Measurements from ENCODE around the gene WWOX. TPM values are rescaled to one million over a fixed set of nuclear protein-coding genes. Genes with fewer than 3 reads are reported as not detected.
"Not testable (repeated sequence)": the region's sequence is repeated elsewhere in the genome, so short reads cannot be mapped to it uniquely, and the experiment has no call there.

The WWOX gene
- total and polyA plus RNA-seq, 2 donors (not counting 1 experiment from before 2014, with no cell fraction given) = 10.5 to 42.3 TPM

DNA sequence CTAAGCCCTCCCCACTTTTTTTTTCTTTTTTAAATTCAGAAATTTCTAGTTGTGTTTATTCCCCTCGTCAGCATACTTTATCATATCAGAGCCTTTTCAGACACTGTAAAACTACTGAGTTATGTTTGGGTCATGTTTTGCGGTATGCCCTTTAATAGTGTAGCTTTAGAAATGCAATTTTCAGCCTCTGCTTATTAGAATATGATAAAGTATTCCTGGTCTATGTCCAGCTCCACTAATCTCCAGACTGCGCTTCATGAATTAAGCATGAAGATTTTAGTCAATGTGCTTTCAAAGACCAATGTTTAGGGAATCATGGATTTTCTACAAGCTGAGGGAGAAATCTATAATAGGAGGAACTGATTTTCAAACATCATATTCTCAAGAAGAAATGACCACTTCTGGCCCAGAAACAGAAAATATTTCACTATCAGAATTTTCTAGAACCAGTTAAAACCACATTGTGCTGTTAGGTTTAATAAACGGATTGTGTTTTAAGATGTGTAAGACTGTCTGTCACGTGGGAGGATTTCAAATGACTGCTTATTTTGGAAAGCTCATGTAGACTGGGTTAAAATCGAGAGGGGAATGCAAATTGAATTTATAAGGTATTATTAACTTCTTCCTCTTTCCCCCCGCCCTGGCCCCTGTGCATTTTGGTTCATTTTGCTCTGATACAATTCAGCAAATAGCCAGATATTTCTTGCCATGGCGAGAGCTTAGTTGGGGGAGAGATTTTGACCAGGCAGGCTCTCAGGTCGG, 498.5 kb downstream of the WWOX start:
- no peak for ATAC-seq (ENCODE audit: low read depth)
- H3K4me3 ChIP-seq (ENCODE audit: control extremely low read depth in 1 of 5, extremely low read depth in 1 of 5, insufficient read depth in 1 of 5, low read depth in 2 of 5, low read length in 4 of 5) = no peak overlapping the region
- intact Hi-C loops (cut with micrococcal nuclease) = no loop called here
- no peak overlapping the region for H2AFZ ChIP-seq (ENCODE audit: insufficient read depth, low read depth, low read length, poor library complexity, severe bottlenecking)
- H3K4me2 ChIP-seq (replicated peaks; ENCODE audit: low read depth, low read length, poor library complexity, severe bottlenecking) = no peak overlapping the region
- Mint-ChIP-seq H3K9me3 (ENCODE audit: insufficient read depth) (no peaks in the 10 kb centered on the region), H3K27ac (no peak overlapping the region), H3K4me1 (peaks cover 7% of the 10 kb centered on the region), H3K27me3 (no peaks in the 10 kb centered on the region), H3K4me3 (no peak overlapping the region)
- H3K79me2 ChIP-seq (ENCODE audit: control insufficient read depth, insufficient read depth, low read length) = no peaks in the 10 kb centered on the region
- TF ChIP-seq EZH2 (IDR thresholded peaks at IDR 0.05; ENCODE audit: borderline replicate concordance, insufficient read depth, low read depth, low read length, poor library complexity, severe bottlenecking) = no peak
- TF ChIP-seq, protein P1, sequence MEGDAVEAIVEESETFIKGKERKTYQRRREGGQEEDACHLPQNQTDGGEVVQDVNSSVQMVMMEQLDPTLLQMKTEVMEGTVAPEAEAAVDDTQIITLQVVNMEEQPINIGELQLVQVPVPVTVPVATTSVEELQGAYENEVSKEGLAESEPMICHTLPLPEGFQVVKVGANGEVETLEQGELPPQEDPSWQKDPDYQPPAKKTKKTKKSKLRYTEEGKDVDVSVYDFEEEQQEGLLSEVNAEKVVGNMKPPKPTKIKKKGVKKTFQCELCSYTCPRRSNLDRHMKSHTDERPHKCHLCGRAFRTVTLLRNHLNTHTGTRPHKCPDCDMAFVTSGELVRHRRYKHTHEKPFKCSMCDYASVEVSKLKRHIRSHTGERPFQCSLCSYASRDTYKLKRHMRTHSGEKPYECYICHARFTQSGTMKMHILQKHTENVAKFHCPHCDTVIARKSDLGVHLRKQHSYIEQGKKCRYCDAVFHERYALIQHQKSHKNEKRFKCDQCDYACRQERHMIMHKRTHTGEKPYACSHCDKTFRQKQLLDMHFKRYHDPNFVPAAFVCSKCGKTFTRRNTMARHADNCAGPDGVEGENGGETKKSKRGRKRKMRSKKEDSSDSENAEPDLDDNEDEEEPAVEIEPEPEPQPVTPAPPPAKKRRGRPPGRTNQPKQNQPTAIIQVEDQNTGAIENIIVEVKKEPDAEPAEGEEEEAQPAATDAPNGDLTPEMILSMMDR (IDR thresholded peaks at IDR 0.05) = no peak
- CTCF ChIA-PET = no interaction called here
- no peak overlapping the region for H3K27ac ChIP-seq (ENCODE audit: low read length in 2 of 2)
- H3K9me3 ChIP-seq (ENCODE audit: control extremely low read depth in 1 of 3, control insufficient read depth in 2 of 3, insufficient read depth in 1 of 3, low read length in 2 of 3) = no peaks in the 10 kb centered on the region
- no peaks in the 10 kb centered on the region for H4K20me1 ChIP-seq (ENCODE audit: control insufficient read depth, insufficient read depth, low read length, poor library complexity, severe bottlenecking)
- no peaks in the 10 kb centered on the region for H3K36me3 ChIP-seq (replicated peaks in 1 of 2; ENCODE audit: control extremely low read depth in 1 of 2, control insufficient read depth in 1 of 2, extremely low read depth in 1 of 2, insufficient read depth in 2 of 2, low read length in 1 of 2)
- 55% methylated on average over 2 of the region's 9 CpGs for WGBS (ENCODE audit: insufficient coverage)
- H3K9ac ChIP-seq (ENCODE audit: low read length) = no peak overlapping the region
- no peaks in the 10 kb centered on the region for H3K27me3 ChIP-seq (replicated peaks in 1 of 4; ENCODE audit: control extremely low read depth in 1 of 4, control insufficient read depth in 3 of 4, insufficient read depth in 4 of 4, low read length in 3 of 4)
- POLR2A ChIA-PET = no interaction called here
- no peak for DNase-seq
- H3K4me1 ChIP-seq (ENCODE audit: control insufficient read depth in 2 of 2, insufficient read depth in 2 of 2, low read length in 2 of 2) = no peaks in the 10 kb centered on the region

DNA sequence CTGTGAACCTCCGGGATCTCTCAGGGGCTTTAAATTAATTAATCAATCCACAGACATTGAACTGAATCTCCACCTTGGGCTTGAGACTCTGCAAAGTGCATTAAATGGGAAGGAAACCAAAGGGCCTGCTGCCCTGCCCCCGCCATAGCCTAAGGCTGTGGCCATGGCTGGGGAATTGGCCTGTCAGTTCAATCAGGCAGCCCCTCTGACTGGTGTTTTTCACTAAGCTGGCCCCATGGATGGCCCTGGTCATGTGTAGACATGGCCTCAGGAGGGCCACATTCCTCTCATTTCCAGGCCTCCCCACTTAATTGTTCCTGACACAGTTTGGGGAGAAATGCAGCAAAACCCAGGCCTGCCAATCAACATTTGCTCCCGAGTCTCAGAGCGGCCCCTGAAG, 499.8 kb downstream of the WWOX start:
- no peak for ATAC-seq (ENCODE audit: low read depth)
- no peaks in the 10 kb centered on the region for H3K27me3 Mint-ChIP-seq
- H3K9ac ChIP-seq (ENCODE audit: low read length) = no peak overlapping the region
- no peak overlapping the region for H3K4me3 Mint-ChIP-seq
- 97% methylated on average over 3 of the region's 4 CpGs for WGBS (ENCODE audit: insufficient coverage)
- H3K27ac Mint-ChIP-seq = no peak overlapping the region
- H3K79me2 ChIP-seq (ENCODE audit: control insufficient read depth, insufficient read depth, low read length) = no peaks in the 10 kb centered on the region
- H3K36me3 ChIP-seq (replicated peaks in 1 of 2; ENCODE audit: control extremely low read depth in 1 of 2, control insufficient read depth in 1 of 2, extremely low read depth in 1 of 2, insufficient read depth in 2 of 2, low read length in 1 of 2) = no peaks in the 10 kb centered on the region
- H3K4me2 ChIP-seq (replicated peaks; ENCODE audit: low read depth, low read length, poor library complexity, severe bottlenecking) = no peak overlapping the region
- intact Hi-C loops (cut with micrococcal nuclease) = no loop called here
- no peaks in the 10 kb centered on the region for H3K27me3 ChIP-seq (replicated peaks in 1 of 4; ENCODE audit: control extremely low read depth in 1 of 4, control insufficient read depth in 3 of 4, insufficient read depth in 4 of 4, low read length in 3 of 4)
- H3K4me1 ChIP-seq (ENCODE audit: control insufficient read depth in 2 of 2, insufficient read depth in 2 of 2, low read length in 2 of 2) = no peaks in the 10 kb centered on the region
- no peak overlapping the region for H3K27ac ChIP-seq (ENCODE audit: low read length in 2 of 2)
- no peaks in the 10 kb centered on the region for H3K9me3 Mint-ChIP-seq (ENCODE audit: insufficient read depth)
- H3K4me3 ChIP-seq (ENCODE audit: control extremely low read depth in 1 of 5, extremely low read depth in 1 of 5, insufficient read depth in 1 of 5, low read depth in 2 of 5, low read length in 4 of 5) = no peak overlapping the region
- DNase-seq = no peak
- H4K20me1 ChIP-seq (ENCODE audit: control insufficient read depth, insufficient read depth, low read length, poor library complexity, severe bottlenecking) = no peaks in the 10 kb centered on the region
- no peak overlapping the region for H2AFZ ChIP-seq (ENCODE audit: insufficient read depth, low read depth, low read length, poor library complexity, severe bottlenecking)
- H3K4me1 Mint-ChIP-seq = peaks cover 2% of the 10 kb centered on the region
- ChIA-PET POLR2A (no interaction called here), CTCF (no interaction called here)
- no peaks in the 10 kb centered on the region for H3K9me3 ChIP-seq (ENCODE audit: control extremely low read depth in 1 of 3, control insufficient read depth in 2 of 3, insufficient read depth in 1 of 3, low read length in 2 of 3)
- TF ChIP-seq, protein P1 (IDR thresholded peaks at IDR 0.05) = no peak
- TF ChIP-seq EZH2 (IDR thresholded peaks at IDR 0.05; ENCODE audit: borderline replicate concordance, insufficient read depth, low read depth, low read length, poor library complexity, severe bottlenecking) = no peak

- DNase-seq; H3K4me3 ChIP-seq (ENCODE audit: control extremely low read depth in 1 of 5, extremely low read depth in 1 of 5, insufficient read depth in 1 of 5, low read depth in 2 of 5, low read length in 4 of 5); H3K9me3 ChIP-seq (ENCODE audit: control extremely low read depth in 1 of 3, control insufficient read depth in 2 of 3, insufficient read depth in 1 of 3, low read length in 2 of 3); H3K27me3 Mint-ChIP-seq; H4K20me1 ChIP-seq (ENCODE audit: control insufficient read depth, insufficient read depth, low read length, poor library complexity, severe bottlenecking); POLR2A ChIA-PET; ATAC-seq (ENCODE audit: low read depth); H2AFZ ChIP-seq (ENCODE audit: insufficient read depth, low read depth, low read length, poor library complexity, severe bottlenecking); H3K4me2 ChIP-seq (replicated peaks; ENCODE audit: low read depth, low read length, poor library complexity, severe bottlenecking); H3K4me1 Mint-ChIP-seq; H3K27ac Mint-ChIP-seq; H3K4me1 ChIP-seq (ENCODE audit: control insufficient read depth in 2 of 2, insufficient read depth in 2 of 2, low read length in 2 of 2); intact Hi-C loops (cut with micrococcal nuclease); H3K79me2 ChIP-seq (ENCODE audit: control insufficient read depth, insufficient read depth, low read length); H3K27ac ChIP-seq (ENCODE audit: low read length in 2 of 2); H3K36me3 ChIP-seq (replicated peaks in 1 of 2; ENCODE audit: control extremely low read depth in 1 of 2, control insufficient read depth in 1 of 2, extremely low read depth in 1 of 2, insufficient read depth in 2 of 2, low read length in 1 of 2); H3K27me3 ChIP-seq (replicated peaks in 1 of 4; ENCODE audit: control extremely low read depth in 1 of 4, control insufficient read depth in 3 of 4, insufficient read depth in 4 of 4, low read length in 3 of 4); H3K9me3 Mint-ChIP-seq (ENCODE audit: insufficient read depth); H3K9ac ChIP-seq (ENCODE audit: low read length); H3K4me3 Mint-ChIP-seq; CTCF ChIA-PET: not testable (repeated sequence)
- WGBS (ENCODE audit: insufficient coverage) = no CpG with 5 or more reads among the region's 2 CpGs
Measured at GRCh38 chr16:78604423-78605062, 505.1 kb downstream of the WWOX start.
